ENCODE data around the gene SLC26A11.

SLC26A11 gene

GRCh38 chr17:80220054-80220735 lies at the start of gene SLC26A11, which contains the start of gene SGSH:
Gene SLC26A11 (plus strand): TSS chr17:80220427. CDS start chr17:80221561, 1,134 bp downstream.
Gene SGSH (minus strand): TSS chr17:80220333. CDS start chr17:80220313, 20 bp downstream.
- peak; percentile 97 for DNase-seq (ENCODE audit: low spot score)

GRCh38 chr17:80171681-80172080 lies 48.5 kb upstream of the SLC26A11 start:
- no peak for DNase-seq (ENCODE audit: low spot score)

- DNase-seq (ENCODE audit: low spot score): no peak
These were observed 47.1 kb upstream of the SLC26A11 start for GRCh38 chr17:80173126-80173525.

GRCh38 chr17:80173916-80174315 lies 46.3 kb upstream of the SLC26A11 start:
- DNase-seq (ENCODE audit: low spot score): no peak

- DNase-seq (ENCODE audit: low spot score): no peak
These were observed 43.5 kb upstream of the SLC26A11 start for GRCh38 chr17:80176757-80177156.

GRCh38 chr17:80177986-80178595 lies 42.1 kb upstream of the SLC26A11 start:
- DNase-seq (ENCODE audit: low spot score): no peak

- no peak for DNase-seq (ENCODE audit: low spot score)
These were observed 40.0 kb upstream of the SLC26A11 start for GRCh38 chr17:80180192-80180591.

- no peak for DNase-seq (ENCODE audit: low spot score)
These were observed 38.8 kb upstream of the SLC26A11 start for GRCh38 chr17:80181431-80181830.

- DNase-seq (ENCODE audit: low spot score): no peak
These were observed 37.9 kb upstream of the SLC26A11 start for GRCh38 chr17:80182118-80182844.

- no peak for DNase-seq (ENCODE audit: low spot score)
These were observed 37.4 kb upstream of the SLC26A11 start for GRCh38 chr17:80182845-80183223.

- no peak for DNase-seq (ENCODE audit: low spot score)
These were observed 36.4 kb upstream of the SLC26A11 start for GRCh38 chr17:80183581-80184422.

GRCh38 chr17:80184423-80184714 lies 35.9 kb upstream of the SLC26A11 start:
- DNase-seq (ENCODE audit: low spot score): no peak

GRCh38 chr17:80185968-80186367 lies 34.3 kb upstream of the SLC26A11 start:
- no peak for DNase-seq (ENCODE audit: low spot score)

- DNase-seq (ENCODE audit: low spot score): no peak
These were observed 33.1 kb upstream of the SLC26A11 start for GRCh38 chr17:80187090-80187489.

- no peak for DNase-seq (ENCODE audit: low spot score)
These were observed 32.7 kb upstream of the SLC26A11 start for GRCh38 chr17:80187515-80187941.

- DNase-seq (ENCODE audit: low spot score): no peak
These were observed 30.6 kb upstream of the SLC26A11 start for GRCh38 chr17:80189611-80190010.

GRCh38 chr17:80190716-80191115 lies 29.5 kb upstream of the SLC26A11 start:
- DNase-seq (ENCODE audit: low spot score): no peak

- DNase-seq (ENCODE audit: low spot score): no peak
These were observed 29.0 kb upstream of the SLC26A11 start for GRCh38 chr17:80191192-80191591.

- DNase-seq (ENCODE audit: low spot score): no peak
These were observed 28.2 kb upstream of the SLC26A11 start for GRCh38 chr17:80191865-80192661.

- no peak for DNase-seq (ENCODE audit: low spot score)
These were observed 25.1 kb upstream of the SLC26A11 start for GRCh38 chr17:80195141-80195540.

Measured in hepatic stellate cell (primary cell).